Ovary (tissue), 9 donors: ENCODE measurements around the gene DNAJC7. TPM values are rescaled to one million over a fixed set of nuclear protein-coding genes. Genes with fewer than 3 reads are reported as not detected.

Experiments used
- DNase-seq, 5 donors: peaks; one replicate each; pipeline ENCODE4 v3.0.0-alpha.2; 2019 to 2020
- H3K27ac ChIP-seq, 2 donors: fragments of 200-600 bp; one replicate each; pipeline versions ENCODE4 v1.5.1 to v1.8.0; 2019 to 2022
- H3K27me3 ChIP-seq: fragments of 200-600 bp; one replicate; pipeline ENCODE4 v1.8.0; 2022
- H3K36me3 ChIP-seq: fragments of 200-600 bp; sonication (generic); one replicate; pipeline ENCODE4 v1.5.1; 2019
- H3K4me1 ChIP-seq: one replicate; pipeline ENCODE4 v1.8.1; 2013; ENCODE audit warnings: mild to moderate bottlenecking, moderate library complexity; ENCODE audit not compliant: insufficient read depth
- H3K4me3 ChIP-seq: fragments of 200-600 bp; sonication (generic); one replicate; pipeline ENCODE4 v1.5.1; 2017
- H3K9me3 ChIP-seq, 2 donors: fragments of 200-600 bp in 1 of 2; sonication (generic) in 1 of 2; one replicate each; pipeline versions ENCODE4 v1.5.1 to v1.8.1; 2013 to 2019; ENCODE audit warnings: mild to moderate bottlenecking in 1 of 2, moderate library complexity in 1 of 2
- CTCF ChIP-seq, 3 donors: fragments of 450-650 bp in 2 of 3; fragments of 200-600 bp in 1 of 3; IDR thresholded peaks; one replicate each; pipeline versions ENCODE4 v1.5.1 to v1.8.0; 2016 to 2022; ENCODE audit warnings: antibody characterized with exemption in 3 of 3, mild to moderate bottlenecking in 1 of 3
- EP300 ChIP-seq: sonication (generic); formaldehyde crosslinking; IDR thresholded peaks from one replicate; pipeline ENCODE4 v1.6.1; 2017; ENCODE audit warnings: antibody characterized with exemption
- POLR2A ChIP-seq: fragments of 450-650 bp; IDR thresholded peaks from one replicate; pipeline ENCODE4 v1.6.1; 2017; ENCODE audit warnings: antibody characterized with exemption, mild to moderate bottlenecking, moderate library complexity
- WGBS, 3 donors: extraction: QIAGEN DNeasy Blood & Tissue Kit in 1 of 3; methylation state at CpG; one replicate each; pipeline versions ENCODE4 v1.1.5 to v1.1.7; 2013 to 2017; 5-methylcytosine and 5-hydroxymethylcytosine counted together
- intact Hi-C, 4 donors: fragments of 100-400 bp; cut with DNase I; formaldehyde crosslinking; loops; one replicate each; pipeline versions ENCODE4 v1.11.0 to v1.15.1; 2022 to 2023
- polyA plus RNA-seq, 2 donors: library from polyadenylated mRNA; stranded (reverse); fragments of 200-250 nt in 1 of 2; fragments of 350-450 nt in 1 of 2; fragmentation: Illumina TruSeq in 1 of 2; extraction: RNeasy Lipid Tissue Mini Kit (QIAGEN cat#74804) in 1 of 2; gene quantifications; one replicate each; pipeline ENCODE4 v1.2.3, GENCODE V29; 2013 to 2014
- total RNA-seq, 7 donors: library from RNA; depleted of rRNA in 2 of 7; stranded (reverse); fragments of >200 nt in 2 of 7; fragmentation: NEBNext Ultra II Directional in 3 of 7; extraction: Animal tissue kit (Norgen Biotek cat#: 25700) in 3 of 7; gene quantifications; one replicate each; pipeline versions ENCODE4 v1.1.0 to v1.2.4, GENCODE V29; 2016 to 2023
- donor health status: DM: no; HTN: no; CAD: no; lungs with moderate emphysema.
- donor health status: DM: no; HTN: no; CAD: no.
- donor health status: Bipolar disorder and iron deficiency.
- donor health status: DM: yes; HTN: yes; CAD: no.
- donor health status: DM: no; HTN: no; CAD: no.
- donor health status: DM: yes; HTN: yes; CAD: no.

The DNAJC7 gene
- total and polyA plus RNA-seq, 9 donors: 37.7 to 102 (median 70.1) TPM

GRCh38 chr17:42056635-42057034 lies 39.4 kb upstream of the DNAJC7 start:
- no peak overlapping the region for H3K4me3 ChIP-seq
- 71 to 80% (median 71%) methylated on average over 3 of the region's 3 CpGs for WGBS, 3 donors
- no peak overlapping the region for H3K27ac ChIP-seq
- TF ChIP-seq POLR2A: no peak
- TF ChIP-seq EP300: no peak
- no peak for TF ChIP-seq CTCF (IDR thresholded peaks at IDR 0.05)
- no peaks in the 10 kb centered on the region for H3K27me3 ChIP-seq
- no peaks in the 10 kb centered on the region for H3K36me3 ChIP-seq
- H3K9me3 ChIP-seq: no peaks in the 10 kb centered on the region
- intact Hi-C loops: no loop called here
- no peak for DNase-seq
- no peaks in the 10 kb centered on the region for H3K4me1 ChIP-seq

GRCh38 chr17:42055496-42055895 lies 38.3 kb upstream of the DNAJC7 start:
- Histone ChIP-seq H3K36me3 (no peaks in the 10 kb centered on the region), H3K4me1 (peaks cover 1% of the 10 kb centered on the region), H3K27ac (no peak overlapping the region), H3K27me3 (no peaks in the 10 kb centered on the region), H3K9me3 (no peaks in the 10 kb centered on the region), H3K4me3 (no peak overlapping the region)
- 29 to 32% (median 31%) methylated on average over 6 of the region's 6 CpGs for WGBS, 3 donors
- intact Hi-C loops: no loop called here
- TF ChIP-seq CTCF (IDR thresholded peaks at IDR 0.05): no peak
- no peak for TF ChIP-seq POLR2A
- no peak for TF ChIP-seq EP300
- no peak for DNase-seq

GRCh38 chr17:42055027-42055426 lies 37.8 kb upstream of the DNAJC7 start:
- WGBS, 3 donors: 14 to 26% (median 23%) methylated on average over 3 of the region's 3 CpGs
- no peak overlapping the region for H3K4me3 ChIP-seq
- no peaks in the 10 kb centered on the region for H3K27me3 ChIP-seq
- intact Hi-C loops: no loop called here
- TF ChIP-seq EP300 (no peak), CTCF (IDR thresholded peaks at IDR 0.05) (no peak), POLR2A (no peak)
- H3K36me3 ChIP-seq: no peaks in the 10 kb centered on the region
- H3K27ac ChIP-seq: no peak overlapping the region
- no peaks in the 10 kb centered on the region for H3K9me3 ChIP-seq
- no peak for DNase-seq
- peaks cover 1% of the 10 kb centered on the region for H3K4me1 ChIP-seq

- 21 to 30% (median 27%) methylated on average over 12 of the region's 12 CpGs for WGBS, 3 donors
- Histone ChIP-seq H3K27me3 (no peaks in the 10 kb centered on the region), H3K4me3 (no peak overlapping the region), H3K36me3 (no peaks in the 10 kb centered on the region), H3K27ac (no peak overlapping the region), H3K4me1 (peaks cover 3% of the 10 kb centered on the region), H3K9me3 (no peaks in the 10 kb centered on the region)
- no peak for DNase-seq
- intact Hi-C loops: no loop called here
- TF ChIP-seq POLR2A (no peak), EP300 (no peak), CTCF (IDR thresholded peaks at IDR 0.05) (no peak)
Observed at GRCh38 chr17:42053731-42054500, 36.7 kb upstream of the DNAJC7 start.
